Astrocyte (in vitro differentiated cells and primary cell): ENCODE results near the gene ZFP36L2. TPM values are rescaled to one million over a fixed set of nuclear protein-coding genes. Genes with fewer than 3 reads are reported as not detected.
A peak's percentile ranks its signal among the peaks of the same experiment; 100 is the strongest.

Source experiments
- DNase-seq: peaks from one replicate; pipeline ENCODE4 v3.0.0-alpha.2; 2010; ENCODE audit warnings: low read depth
- FAIRE-seq: peaks from 2 replicates; lab custom pipeline; 2011; peaks lifted over from hg19 to GRCh38; lab: Jason Lieb, UNC
- H2AFZ ChIP-seq: 2 replicates; pipeline ENCODE4 v1.6.0; 2012; ENCODE audit warnings: low read depth, low read length, inconsistent platforms
- H3K27ac ChIP-seq: 2 replicates; pipeline ENCODE4 v1.5.1; 2011; ENCODE audit warnings: low read depth, low read length, inconsistent platforms
- H3K27me3 ChIP-seq: 2 replicates; pipeline ENCODE4 v1.6.0; 2011; ENCODE audit warnings: low read length, inconsistent platforms; ENCODE audit not compliant: insufficient read depth
- H3K36me3 ChIP-seq: 2 replicates; pipeline ENCODE4 v1.5.1; 2011; ENCODE audit warnings: low read length, inconsistent platforms; ENCODE audit not compliant: insufficient read depth
- H3K4me1 ChIP-seq: 2 replicates; pipeline ENCODE4 v1.5.1; 2011; ENCODE audit warnings: low read length, inconsistent platforms; ENCODE audit not compliant: insufficient read depth
- H3K4me2 ChIP-seq: 2 replicates; pipeline ENCODE4 v1.6.0; 2012; ENCODE audit warnings: low read length, inconsistent platforms
- H3K4me3 ChIP-seq: 2 replicates; pipeline ENCODE4 v1.5.1; 2011; ENCODE audit warnings: low read depth, mild to moderate bottlenecking, low read length, inconsistent platforms; ENCODE audit not compliant: insufficient read depth
- H3K79me2 ChIP-seq: 2 replicates; pipeline ENCODE4 v1.6.0; 2012; ENCODE audit warnings: mild to moderate bottlenecking, low read length, inconsistent platforms; ENCODE audit not compliant: insufficient read depth
- H3K9ac ChIP-seq: 2 replicates; pipeline ENCODE4 v1.6.0; 2012; ENCODE audit warnings: mild to moderate bottlenecking, low read length, inconsistent platforms
- H3K9me3 ChIP-seq: 2 replicates; pipeline ENCODE4 v1.5.1; 2012; ENCODE audit warnings: low read depth, mild to moderate bottlenecking, low read length, inconsistent platforms; ENCODE audit not compliant: insufficient read depth
- H4K20me1 ChIP-seq: 2 replicates; pipeline ENCODE4 v1.6.0; 2012; ENCODE audit warnings: low read length, inconsistent platforms; ENCODE audit not compliant: insufficient read depth
- H3K27ac Mint-ChIP-seq: one replicate; pipeline ENCODE4 v1.8.0; 2021; ENCODE audit warnings: mild to moderate bottlenecking, mixed read lengths; ENCODE audit not compliant: unreplicated experiment
- H3K27me3 Mint-ChIP-seq: one replicate; pipeline ENCODE4 v1.8.0; 2021; ENCODE audit warnings: low read depth, mixed read lengths; ENCODE audit not compliant: unreplicated experiment
- H3K36me3 Mint-ChIP-seq: one replicate; pipeline ENCODE4 v1.8.0; 2021; ENCODE audit warnings: low read depth, mixed read lengths; ENCODE audit not compliant: unreplicated experiment
- H3K4me1 Mint-ChIP-seq: one replicate; pipeline ENCODE4 v1.8.0; 2021; ENCODE audit warnings: low read depth, mixed read lengths; ENCODE audit not compliant: unreplicated experiment
- H3K4me3 Mint-ChIP-seq: one replicate; pipeline ENCODE4 v1.8.0; 2021; ENCODE audit warnings: mild to moderate bottlenecking, moderate library complexity, mixed read lengths; ENCODE audit not compliant: unreplicated experiment
- H3K9me3 Mint-ChIP-seq: one replicate; pipeline ENCODE4 v1.8.0; 2021; ENCODE audit warnings: mild to moderate bottlenecking, mixed read lengths; ENCODE audit not compliant: unreplicated experiment
- CTCF ChIP-seq: IDR thresholded peaks from 2 replicates; pipeline ENCODE4 v1.5.1; 2011; ENCODE audit warnings: low read depth, mild to moderate bottlenecking, inconsistent platforms, low read length, moderate library complexity; ENCODE audit not compliant: insufficient read depth
- EZH2 ChIP-seq: IDR thresholded peaks from 2 replicates; pipeline ENCODE4 v1.6.1; 2012; ENCODE audit warnings: mild to moderate bottlenecking, low read length, inconsistent platforms; ENCODE audit not compliant: insufficient read depth
- total RNA-seq: library from RNA; stranded (reverse); gene quantifications from 2 replicates; pipeline ENCODE4 v1.2.1, GENCODE V29; 2021

ZFP36L2 gene
- total RNA-seq, 1 donor from 2014 or later: 49.5 TPM

- H3K4me1 ChIP-seq: peaks cover 13% of the 10 kb centered on the region
- DNase-seq: peak; percentile 94
- H3K4me3 ChIP-seq: no peak overlapping the region
- Mint-ChIP-seq H3K27ac (peak overlapping the region; percentile 93), H3K9me3 (no peaks in the 10 kb centered on the region), H3K4me3 (no peak overlapping the region), H3K27me3 (peaks cover 9% of the 10 kb centered on the region), H3K4me1 (peaks cover 11% of the 10 kb centered on the region), H3K36me3 (peaks cover 5% of the 10 kb centered on the region)
- no peak for FAIRE-seq
- no peaks in the 10 kb centered on the region for H3K79me2 ChIP-seq
- no peaks in the 10 kb centered on the region for H3K9me3 ChIP-seq
- no peaks in the 10 kb centered on the region for H3K36me3 ChIP-seq
- no peak for TF ChIP-seq CTCF
- TF ChIP-seq EZH2: no peak
- H3K9ac ChIP-seq: no peak overlapping the region
- no peak overlapping the region for H2AFZ ChIP-seq
- H4K20me1 ChIP-seq: no peaks in the 10 kb centered on the region
- peak overlapping the region; percentile 12 for H3K4me2 ChIP-seq
- no peaks in the 10 kb centered on the region for H3K27me3 ChIP-seq
- no peak overlapping the region for H3K27ac ChIP-seq
Observed at GRCh38 chr2:43184339-43184895, 42.0 kb downstream of the ZFP36L2 start.

GRCh38 chr2:43183743-43184142 is 42.7 kb downstream of the ZFP36L2 start:
- Histone ChIP-seq H3K9me3 (no peaks in the 10 kb centered on the region), H4K20me1 (no peaks in the 10 kb centered on the region), H3K79me2 (no peaks in the 10 kb centered on the region), H2AFZ (no peak overlapping the region), H3K4me3 (no peak overlapping the region), H3K4me1 (peaks cover 20% of the 10 kb centered on the region), H3K4me2 (no peak overlapping the region), H3K27ac (no peak overlapping the region), H3K36me3 (no peaks in the 10 kb centered on the region), H3K9ac (no peak overlapping the region), H3K27me3 (no peaks in the 10 kb centered on the region)
- Mint-ChIP-seq H3K4me1 (peaks cover 15% of the 10 kb centered on the region), H3K4me3 (no peak overlapping the region), H3K27me3 (peaks cover 5% of the 10 kb centered on the region), H3K36me3 (peaks cover 5% of the 10 kb centered on the region), H3K27ac (no peak overlapping the region), H3K9me3 (no peaks in the 10 kb centered on the region)
- FAIRE-seq (no peak), DNase-seq (no peak)
- TF ChIP-seq EZH2 (no peak), CTCF (no peak)

GRCh38 chr2:43180897-43181296 is 45.5 kb downstream of the ZFP36L2 start:
- H3K27ac ChIP-seq: no peak overlapping the region
- Mint-ChIP-seq H3K36me3 (peaks cover 3% of the 10 kb centered on the region), H3K4me3 (no peak overlapping the region), H3K27ac (no peak overlapping the region), H3K27me3 (no peaks in the 10 kb centered on the region), H3K4me1 (peaks cover 17% of the 10 kb centered on the region), H3K9me3 (no peaks in the 10 kb centered on the region)
- DNase-seq (no peak), FAIRE-seq (no peak)
- H3K79me2 ChIP-seq: no peaks in the 10 kb centered on the region
- no peak for TF ChIP-seq EZH2
- H3K27me3 ChIP-seq: no peaks in the 10 kb centered on the region
- peaks cover 25% of the 10 kb centered on the region for H3K4me1 ChIP-seq
- no peak overlapping the region for H3K9ac ChIP-seq
- H3K4me3 ChIP-seq: no peak overlapping the region
- no peaks in the 10 kb centered on the region for H4K20me1 ChIP-seq
- no peaks in the 10 kb centered on the region for H3K36me3 ChIP-seq
- no peak overlapping the region for H2AFZ ChIP-seq
- H3K9me3 ChIP-seq: peaks cover under 1% of the 10 kb centered on the region
- H3K4me2 ChIP-seq: no peak overlapping the region
